ENCODE measurements around the gene RNF213.

- TF ChIP-seq TCF12 (IDR thresholded peaks at IDR 0.05; ENCODE audit: low read depth, low read length): no peak
- no peak for TF ChIP-seq MAX (IDR thresholded peaks at IDR 0.05)
- TF ChIP-seq CEBPB (IDR thresholded peaks at IDR 0.05; ENCODE audit: low read depth, low read length): no peak
- no peak for TF ChIP-seq CTCF (IDR thresholded peaks at IDR 0.05; ENCODE audit: control extremely low read depth in 1 of 3, insufficient read depth in 1 of 3, low read depth in 1 of 3, low read length in 3 of 3)
- TF ChIP-seq SP1 (IDR thresholded peaks at IDR 0.05; ENCODE audit: low read depth, low read length): no peak
- TF ChIP-seq SIN3A (conservative IDR thresholded peaks at IDR 0.05 in 1 of 2, IDR thresholded peaks at IDR 0.05 in 1 of 2; ENCODE audit: low read depth in 1 of 2, low read length in 2 of 2): no peak
- no peak for TF ChIP-seq TAF1 (IDR thresholded peaks at IDR 0.05; ENCODE audit: low read depth, low read length)
Observed at GRCh38 chr17:80388601-80389000, 127.9 kb downstream of the RNF213 start.

Data from H1 (cell line).